ENCODE results near the gene ZFP14.

The ZFP14 gene

DNA sequence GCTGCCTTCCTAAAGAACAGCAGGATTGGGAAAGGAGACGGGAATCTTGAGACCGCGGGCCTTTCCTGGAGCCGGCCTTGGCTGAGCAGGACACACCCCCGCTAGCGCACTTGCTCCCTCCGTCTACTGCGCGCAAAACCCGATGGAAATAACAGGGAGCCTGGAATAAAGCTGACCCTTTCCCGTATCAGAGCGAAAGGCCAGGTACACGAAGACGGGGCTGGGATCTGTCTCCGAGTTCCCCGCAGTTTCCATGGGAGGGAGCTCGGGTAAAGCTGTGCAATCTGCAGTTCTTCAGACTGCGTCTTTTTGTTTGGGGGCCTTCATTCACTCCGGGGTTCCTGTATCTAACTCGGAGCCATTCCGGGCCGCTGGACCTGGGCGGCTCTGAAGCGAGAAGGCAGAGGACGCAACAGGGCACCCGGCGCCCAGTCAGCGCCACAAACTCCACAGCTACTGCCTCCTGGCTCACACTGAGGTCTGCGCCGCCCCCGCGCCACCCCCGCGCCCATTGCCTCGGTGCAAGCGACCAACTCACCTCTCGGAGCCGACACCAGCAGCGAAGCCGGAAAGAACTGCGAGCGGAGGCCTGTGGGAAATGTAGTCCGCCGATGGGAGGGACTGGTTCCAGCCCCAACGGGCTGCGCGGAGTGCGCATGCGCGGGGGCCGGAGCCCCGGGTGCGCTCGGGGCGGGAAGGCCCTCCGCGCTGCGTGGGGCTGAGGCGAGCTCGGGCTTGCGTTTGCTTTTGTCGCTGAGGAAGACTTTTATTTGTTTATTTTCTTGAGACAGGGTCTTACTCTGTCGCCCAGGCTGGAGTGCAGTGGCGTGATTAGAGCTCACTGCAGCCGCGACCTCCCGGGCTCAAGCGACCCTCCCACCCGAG lies at the start of gene ZFP14:
TSS of gene ZFP14 (minus strand) at position 577 of the 885 bp plus-strand sequence. CDS start 11,309 bp downstream, outside the sequence.
- peak; percentile 87 to 89 for DNase-seq (ENCODE audit: low read depth in 2 of 2)

DNA sequence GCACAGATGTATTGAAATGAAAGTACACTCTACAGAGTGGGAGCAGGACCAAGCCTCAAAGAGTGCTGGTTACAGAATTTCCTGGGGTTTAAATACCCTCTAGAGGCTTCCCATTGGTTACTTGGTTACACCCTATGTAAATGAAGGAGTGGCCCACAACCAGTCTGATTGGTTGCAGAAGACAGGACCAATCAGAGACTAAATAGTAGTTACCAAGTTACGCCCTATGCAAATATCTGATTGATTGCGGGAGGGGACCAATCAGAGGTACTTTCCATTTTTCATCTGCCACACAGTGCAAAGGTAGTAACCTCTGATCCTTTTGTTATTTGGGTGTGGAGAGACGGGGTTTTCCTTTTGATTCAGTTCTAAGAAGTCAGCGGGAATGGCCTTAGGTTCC lies 44.9 kb upstream of the ZFP14 start:
- DNase-seq (ENCODE audit: low read depth in 2 of 2) = no peak

DNA sequence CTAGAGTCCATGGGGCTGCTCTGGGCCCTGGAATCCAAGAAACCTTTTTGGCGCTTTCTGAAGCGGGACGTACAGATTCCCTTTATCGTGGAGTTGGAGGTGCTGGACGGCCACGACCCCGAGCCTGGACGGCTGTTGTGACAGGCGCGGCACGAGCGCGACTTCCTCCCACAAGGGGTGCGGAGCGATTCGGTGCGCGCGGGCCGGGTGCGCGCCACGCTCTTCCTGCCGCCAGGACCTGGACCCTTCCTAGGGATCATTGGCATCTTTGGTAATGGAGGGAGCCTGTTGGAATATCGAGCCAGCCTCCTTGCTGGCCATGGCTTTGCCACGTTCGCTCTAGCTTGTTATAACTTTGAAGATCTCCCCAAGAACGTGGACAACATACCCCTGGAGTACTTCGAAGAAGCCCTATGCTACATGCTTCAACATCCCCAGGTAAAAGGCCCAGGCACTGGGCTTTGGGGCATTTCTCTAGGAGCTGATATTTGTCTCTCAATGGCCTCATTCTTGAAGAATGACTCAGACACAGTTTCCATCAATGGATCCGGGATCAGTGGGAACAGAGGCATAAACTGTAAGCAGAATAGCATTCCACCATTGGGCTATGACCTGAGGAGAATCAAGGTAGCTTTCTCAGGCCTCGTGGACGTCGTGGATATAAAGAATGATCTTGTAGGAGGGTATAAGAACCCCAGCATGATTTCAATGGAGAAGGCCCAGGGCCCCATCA lies 42.9 kb upstream of the ZFP14 start:
- no peak for DNase-seq (ENCODE audit: low read depth in 2 of 2)

DNA sequence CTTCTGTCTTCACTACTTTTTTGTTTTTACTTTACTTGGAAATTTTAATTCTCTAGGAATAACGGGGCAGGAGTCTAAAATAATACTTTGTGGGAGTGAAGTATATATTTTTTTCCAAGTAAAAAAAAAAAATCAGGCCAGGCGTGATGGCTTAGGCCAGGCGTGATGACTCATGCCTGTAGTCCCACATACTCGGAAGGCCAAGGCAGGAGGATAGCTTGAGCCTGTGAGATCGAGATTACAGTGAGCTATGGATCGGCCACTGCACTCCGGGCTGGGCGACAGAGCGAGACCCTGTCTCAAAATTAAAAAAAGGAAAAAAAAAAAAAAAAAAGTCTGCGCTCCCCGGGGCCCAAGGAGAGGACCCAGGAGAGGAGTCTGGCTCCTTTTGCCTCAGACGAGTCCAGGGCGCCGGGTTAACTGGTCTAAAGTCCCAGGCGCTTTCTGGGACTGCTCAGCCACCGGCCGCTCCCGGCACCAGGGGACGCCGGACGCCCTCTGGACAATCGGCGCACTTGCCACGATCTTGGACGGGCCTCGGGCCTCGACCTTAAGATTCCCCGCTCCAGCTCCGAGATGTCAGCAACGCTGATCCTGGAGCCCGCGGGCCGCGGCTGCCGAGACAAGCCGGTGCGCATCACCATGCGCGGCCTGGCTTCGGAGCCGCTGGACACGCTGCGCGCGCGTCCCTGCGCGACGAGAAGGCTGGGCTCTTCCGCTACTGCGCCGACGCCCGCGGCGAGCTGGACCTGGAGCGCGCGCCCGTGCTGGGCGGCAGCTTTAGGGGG lies 42.2 kb upstream of the ZFP14 start:
- no peak for DNase-seq (ENCODE audit: low read depth in 2 of 2)

DNA sequence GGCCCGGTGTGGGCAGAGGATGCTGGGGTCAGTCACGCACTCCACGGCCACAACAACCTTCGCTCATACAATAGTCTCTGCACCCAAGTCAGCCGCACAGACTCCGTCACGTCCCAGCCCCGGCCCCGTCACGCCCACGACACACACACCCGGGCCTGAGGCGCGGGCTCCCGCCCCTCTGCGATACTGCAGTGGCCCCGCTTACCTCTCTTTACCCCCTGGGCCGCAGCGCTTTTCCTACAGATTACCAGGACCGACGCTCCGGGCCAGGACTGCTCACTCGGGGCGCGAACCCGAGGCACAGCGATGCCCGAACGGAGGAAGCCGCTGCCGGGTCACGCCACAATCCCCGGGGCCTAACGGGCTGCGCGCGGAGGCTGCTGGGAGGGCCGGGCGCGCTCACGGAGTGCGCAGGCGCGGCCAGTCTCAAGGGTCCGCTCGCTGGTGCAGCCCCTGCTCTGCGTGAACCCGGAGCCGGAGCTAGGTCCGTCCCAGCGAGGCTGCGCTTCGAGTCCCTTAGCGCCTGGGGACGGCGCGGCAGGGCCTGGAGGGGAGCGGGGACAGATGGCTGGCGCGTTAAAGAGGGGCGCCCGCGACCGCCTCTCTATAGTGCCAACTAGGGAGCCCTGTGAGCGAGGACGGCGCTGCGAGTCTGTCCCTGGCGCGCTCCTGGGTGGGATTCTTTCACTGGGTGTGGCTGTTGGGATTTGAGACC lies 39.4 kb upstream of the ZFP14 start, which contains the start of gene ZFP82:
TSS of gene ZFP82 (minus strand) at position 358 of the 715 bp plus-strand sequence. CDS start 8,855 bp downstream, outside the sequence.
- DNase-seq (ENCODE audit: low read depth in 2 of 2) = peak; percentile 50 to 57

DNA sequence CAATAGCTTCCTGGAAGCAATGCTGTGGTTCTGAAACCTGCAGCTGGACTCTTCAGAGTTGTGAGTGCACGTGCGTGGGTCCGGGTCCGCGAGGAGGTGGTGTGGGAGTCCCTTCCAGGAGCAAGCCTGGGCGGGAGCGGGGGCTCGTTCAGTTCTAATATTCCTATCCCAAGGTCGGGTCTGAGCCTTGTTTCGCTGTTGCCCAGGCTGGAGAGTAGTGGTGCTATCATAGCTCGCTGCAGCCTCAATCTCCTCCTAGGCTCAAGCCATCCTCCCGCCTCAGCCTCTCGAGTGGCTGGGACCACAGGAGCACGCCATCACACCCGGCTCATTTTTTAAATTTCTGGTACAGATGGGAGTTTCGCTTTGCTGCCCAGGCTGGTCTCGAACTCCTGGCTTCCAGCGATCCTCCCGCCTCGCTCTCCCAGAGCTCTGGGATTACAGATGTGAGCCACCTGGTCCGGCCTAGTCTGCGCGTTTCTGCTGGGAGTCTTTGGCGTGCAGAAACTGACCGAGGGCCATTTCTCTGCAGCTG lies 38.8 kb upstream of the ZFP14 start:
- DNase-seq (ENCODE audit: low read depth in 2 of 2) = no peak

DNA sequence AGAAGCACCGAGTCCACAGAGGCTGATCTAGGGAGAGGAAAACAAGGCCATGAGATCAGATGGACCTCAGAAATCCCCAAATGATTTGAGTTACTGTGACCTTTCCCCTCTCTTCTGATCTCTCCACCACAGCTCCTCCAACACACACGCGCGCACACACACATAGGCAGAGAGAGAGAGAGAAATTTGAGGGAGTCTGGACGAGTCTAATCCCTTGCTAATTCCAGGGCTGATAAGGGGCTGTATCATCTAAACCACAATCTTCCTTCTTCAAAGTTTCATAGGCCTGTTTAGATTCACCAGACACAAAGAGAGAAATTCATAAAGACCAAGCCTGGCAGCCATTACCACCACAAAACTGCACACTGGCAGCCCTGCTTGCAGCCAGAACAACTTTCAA lies 30.8 kb upstream of the ZFP14 start:
- no peak for DNase-seq (ENCODE audit: low read depth in 2 of 2)

DNA sequence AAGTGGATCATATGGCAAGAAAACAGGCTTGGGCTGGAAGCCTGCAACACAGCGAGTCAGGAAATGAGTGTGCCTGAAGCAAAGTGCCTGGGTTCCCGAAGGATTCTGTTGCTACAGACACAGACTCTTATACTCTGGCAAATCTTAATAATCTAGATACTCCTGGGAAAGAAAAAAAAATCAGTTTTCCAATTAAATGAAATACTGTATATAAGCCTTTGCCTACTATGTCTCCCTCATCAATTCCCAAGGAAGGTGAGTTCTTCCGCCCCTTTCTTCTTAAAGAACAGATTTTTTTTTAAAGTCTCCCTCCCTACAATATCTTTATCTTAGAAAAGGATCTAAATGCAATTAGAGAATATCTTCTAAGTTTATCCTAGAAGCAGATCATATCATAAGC lies 29.1 kb upstream of the ZFP14 start:
- no peak for DNase-seq (ENCODE audit: low read depth in 2 of 2)

DNA sequence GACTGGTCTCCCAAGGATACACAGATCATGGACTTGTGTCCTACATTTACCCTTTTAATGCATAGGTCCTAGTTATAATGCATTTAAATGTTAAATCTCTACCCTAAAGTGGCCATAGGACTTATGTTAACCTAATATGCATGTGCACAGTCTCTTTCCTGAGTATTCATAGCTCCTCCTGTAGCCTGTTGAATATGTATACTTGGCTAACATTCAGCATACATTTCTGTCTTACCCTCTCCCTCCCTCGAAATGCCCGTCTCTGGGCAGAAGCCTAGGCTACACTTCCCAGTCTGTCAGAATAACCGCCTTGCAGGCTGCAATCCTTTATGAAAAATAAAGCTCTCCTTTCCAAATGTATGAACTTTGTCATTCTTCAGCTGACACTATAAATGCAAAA lies 25.5 kb upstream of the ZFP14 start:
- DNase-seq (ENCODE audit: low read depth in 2 of 2) = no peak

DNA sequence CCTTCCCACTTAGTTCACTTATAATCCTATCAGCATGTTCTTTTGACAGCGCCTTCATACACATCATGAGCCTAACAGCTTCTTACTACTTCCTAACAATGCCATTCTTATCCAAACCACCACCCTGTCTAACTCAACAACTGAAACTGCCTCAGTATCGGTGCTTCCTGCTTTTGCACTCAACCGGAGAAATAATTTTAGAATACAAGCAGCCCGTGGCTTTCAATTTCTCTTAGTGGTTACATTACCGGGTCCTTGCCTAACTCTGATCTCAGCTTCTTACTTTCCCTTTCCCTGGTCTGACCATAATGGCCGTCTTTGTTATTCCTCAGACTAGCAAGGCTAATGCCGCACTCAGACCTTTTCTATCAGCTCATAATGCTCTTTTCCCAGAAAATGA lies 22.5 kb upstream of the ZFP14 start:
- no peak for DNase-seq (ENCODE audit: low read depth in 2 of 2)

DNA sequence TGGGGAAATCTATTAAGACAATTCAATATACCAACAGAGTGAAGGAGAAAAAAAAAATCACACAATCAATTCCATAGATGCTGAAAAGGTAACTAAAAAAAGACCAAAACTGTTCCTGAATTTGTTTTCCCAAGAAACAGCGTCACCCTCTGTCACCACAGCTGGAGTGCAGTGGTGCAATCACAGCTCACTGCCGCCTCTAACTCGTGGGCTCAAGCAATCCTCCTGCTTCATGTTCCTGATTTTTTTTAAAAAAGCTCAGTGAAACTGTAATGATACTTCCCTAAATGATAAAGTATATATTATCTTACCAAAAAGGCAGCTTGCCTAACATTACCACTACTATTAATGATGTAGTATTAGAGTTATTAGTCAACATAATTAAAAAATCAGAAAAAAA lies 19.6 kb upstream of the ZFP14 start:
- DNase-seq (ENCODE audit: low read depth in 2 of 2) = no peak

DNA sequence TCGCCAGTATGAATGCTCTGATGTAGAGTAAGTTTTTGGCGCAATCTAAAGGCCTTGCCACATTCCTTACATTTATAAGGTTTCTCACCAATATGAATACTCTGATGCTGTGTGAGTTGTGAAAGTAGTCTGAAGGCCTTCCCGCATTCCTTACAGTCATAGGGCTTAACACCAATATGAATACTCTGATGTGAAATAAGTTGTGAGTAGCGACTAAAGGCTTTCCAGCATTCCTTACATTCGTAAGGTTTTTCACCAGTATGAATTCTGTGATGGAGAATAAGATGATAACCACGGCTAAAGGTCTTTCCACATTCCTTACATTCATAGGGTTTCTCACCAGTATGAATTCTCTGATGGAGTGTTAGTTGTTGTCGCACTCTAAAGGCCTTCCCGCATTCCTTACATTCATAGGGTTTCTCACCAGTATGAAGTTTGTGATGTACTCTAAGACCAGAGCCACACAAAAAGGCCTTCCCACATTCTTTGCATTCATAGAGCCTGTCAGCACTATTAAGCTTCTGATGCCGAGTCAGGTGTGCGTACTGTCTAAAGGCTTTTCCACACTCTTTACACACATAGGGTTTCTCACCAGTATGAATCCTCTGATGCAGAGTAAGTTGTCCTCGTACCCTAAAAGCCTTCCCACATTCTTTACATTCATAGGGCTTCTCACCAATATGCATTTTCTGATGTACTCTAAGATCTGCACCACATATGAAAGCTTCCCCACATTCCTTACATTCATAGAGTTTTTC lies 14.1 kb upstream of the ZFP14 start:
- DNase-seq (ENCODE audit: low read depth in 2 of 2) = no peak

DNA sequence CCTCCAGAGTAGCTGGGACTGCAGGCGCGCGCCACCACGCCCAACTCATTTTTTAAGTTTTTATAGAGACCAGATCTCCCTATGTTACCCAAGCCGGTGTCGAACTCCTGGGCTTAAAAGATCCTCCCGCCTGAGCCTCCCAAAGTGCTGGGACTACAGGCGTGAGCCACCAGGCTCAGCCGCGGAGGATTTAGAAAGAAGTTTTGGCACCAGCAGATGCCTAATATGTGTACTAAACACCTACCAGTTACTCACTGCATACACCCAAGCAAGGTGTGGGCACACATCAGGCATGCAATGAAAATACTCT lies 464 bp upstream of the ZFP14 start:
- DNase-seq (ENCODE audit: low read depth in 2 of 2) = no peak

DNA sequence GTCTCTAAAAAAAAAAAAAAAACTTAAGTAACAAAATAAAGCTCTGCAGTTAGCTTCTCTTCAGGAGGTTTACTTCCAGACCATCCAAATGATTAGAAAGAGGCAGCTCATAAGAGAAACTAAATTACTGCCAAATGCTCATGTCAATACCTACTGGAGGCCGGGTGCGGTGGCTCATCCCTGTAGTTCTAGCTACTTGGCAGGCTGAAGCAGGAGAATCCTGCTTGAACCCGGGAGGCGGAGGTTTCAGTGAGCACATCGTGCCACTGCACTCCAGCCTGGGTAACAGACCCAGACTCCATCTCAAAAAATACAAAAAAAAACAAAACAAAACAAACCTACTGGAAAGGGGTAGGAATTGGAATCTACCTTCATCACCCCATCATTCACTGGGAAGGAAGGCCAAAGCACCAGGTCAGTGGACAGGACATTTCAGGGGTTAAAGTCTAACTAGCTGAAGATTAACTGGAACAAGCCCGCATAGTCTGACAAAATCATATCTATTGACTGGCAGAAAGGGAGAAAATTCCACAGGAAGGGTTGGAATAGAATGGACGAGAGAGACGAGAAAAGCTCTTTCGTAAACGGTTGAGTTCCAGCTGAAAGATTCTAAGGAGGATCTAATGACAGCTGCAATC lies 1.3 kb downstream of the ZFP14 start:
- no peak for DNase-seq (ENCODE audit: low read depth in 2 of 2)

DNA sequence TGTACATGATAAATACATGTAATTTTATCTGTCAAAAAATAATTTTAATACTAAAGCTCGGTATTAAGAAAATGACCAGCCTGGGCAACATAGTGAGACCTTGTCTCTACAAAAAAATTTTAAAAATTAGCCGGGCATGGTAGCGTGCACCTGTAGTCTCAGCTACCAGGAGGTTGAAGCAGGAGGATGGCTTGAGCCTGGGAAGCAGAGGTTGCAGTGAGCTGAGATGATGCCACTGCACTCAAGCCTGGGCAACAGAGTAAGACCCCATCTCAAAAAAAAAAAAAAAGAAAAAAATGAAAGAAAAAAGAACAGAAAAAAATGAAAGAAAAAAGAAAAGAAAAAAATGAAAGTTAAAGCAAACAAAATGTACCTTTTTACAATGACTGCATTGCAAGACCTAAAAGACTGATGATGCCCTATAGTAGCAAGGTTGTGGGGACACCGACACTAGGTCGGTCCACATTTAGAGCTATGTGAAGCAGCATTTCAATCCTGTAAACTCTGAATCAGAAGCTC lies 5.3 kb downstream of the ZFP14 start:
- DNase-seq (ENCODE audit: low read depth in 2 of 2) = no peak

DNA sequence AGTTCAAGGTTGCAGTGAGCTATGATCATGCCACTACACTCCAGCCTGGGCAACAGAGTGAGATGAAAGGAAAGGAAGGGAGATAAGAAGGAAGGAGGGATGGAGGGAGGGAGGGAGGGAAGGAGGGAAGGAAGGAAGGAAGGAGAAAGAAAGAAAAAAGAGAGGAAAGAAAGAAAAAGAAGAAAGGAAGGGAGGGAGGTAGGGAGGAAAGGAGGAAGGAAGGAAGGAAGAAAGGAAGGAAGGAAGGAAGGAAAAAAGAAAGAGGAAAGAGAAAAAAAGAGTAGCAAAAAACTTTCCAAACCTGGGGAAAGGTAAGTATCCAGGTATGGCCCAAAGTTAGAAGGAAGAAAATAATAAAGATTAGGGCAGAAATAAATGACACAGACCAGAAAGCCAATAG lies 7.1 kb downstream of the ZFP14 start:
- no peak for DNase-seq (ENCODE audit: low read depth in 2 of 2)

DNA sequence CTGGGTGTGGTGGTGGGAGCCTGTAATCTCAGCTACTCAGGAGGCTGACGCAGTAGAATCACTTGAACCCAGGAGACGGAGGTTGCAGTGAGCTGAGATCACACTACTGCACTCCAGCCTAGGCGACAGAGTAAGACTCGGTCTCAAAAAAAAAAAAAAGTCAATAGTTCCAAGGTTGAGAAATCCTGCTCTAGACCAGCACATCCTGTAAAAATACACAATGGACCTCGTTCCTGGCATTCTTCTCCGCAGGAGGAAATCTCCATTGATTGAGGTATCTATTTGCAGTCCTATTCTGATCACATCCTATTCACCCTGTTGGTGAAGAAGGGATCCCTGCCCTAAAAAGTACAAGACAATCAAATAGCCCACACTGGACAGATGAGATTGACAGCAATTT lies 15.2 kb downstream of the ZFP14 start:
- DNase-seq (ENCODE audit: low read depth in 2 of 2) = no peak

DNA sequence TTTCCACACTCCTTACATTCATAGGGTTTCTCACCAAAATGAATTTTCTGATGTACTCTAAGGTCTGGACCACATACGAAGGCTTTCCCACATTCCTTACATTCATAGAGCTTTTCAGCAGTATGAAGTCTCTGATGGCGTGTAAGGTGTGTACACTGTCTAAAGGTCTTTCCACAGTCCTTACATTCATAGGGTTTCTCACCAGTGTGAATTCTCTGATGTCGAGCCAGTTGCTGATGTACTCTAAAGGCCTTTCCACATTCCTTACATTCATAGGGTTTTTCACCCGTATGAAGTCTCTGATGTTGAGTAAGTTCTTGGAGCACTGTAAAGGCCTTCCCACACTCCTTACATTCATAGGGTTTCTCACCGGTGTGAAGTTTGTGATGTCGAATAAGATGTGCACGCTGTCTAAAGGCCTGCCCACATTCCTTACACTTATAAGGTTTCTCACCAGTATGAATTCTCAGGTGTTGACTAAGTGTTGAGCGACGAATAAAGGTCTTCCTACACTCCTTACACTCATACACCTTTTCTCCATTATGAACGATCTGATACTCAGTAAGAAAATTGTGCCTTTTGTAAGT lies 38.1 kb downstream of the ZFP14 start:
- no peak for DNase-seq (ENCODE audit: low read depth in 2 of 2)
